Progenitor cell of endocrine pancreas (in vitro differentiated cells): ENCODE data around the gene CAD. TPM values are rescaled to one million over a fixed set of nuclear protein-coding genes. Genes with fewer than 3 reads are reported as not detected.

Source experiments
- DNase-seq: peaks from one replicate; pipeline ENCODE4 v3.0.0; 2021; ENCODE audit warnings: low spot score; ENCODE audit not compliant: unreplicated experiment
- H3K27ac Mint-ChIP-seq: 2 replicates; pipeline ENCODE4 v1.8.0; 2021; ENCODE audit warnings: mild to moderate bottlenecking, moderate library complexity, mixed read lengths
- H3K27me3 Mint-ChIP-seq: 2 replicates; pipeline ENCODE4 v1.8.0; 2021; ENCODE audit warnings: mixed read lengths
- H3K36me3 Mint-ChIP-seq: 2 replicates; pipeline ENCODE4 v1.8.0; 2022; ENCODE audit warnings: mixed read lengths; ENCODE audit not compliant: insufficient read depth
- H3K4me1 Mint-ChIP-seq: 2 replicates; pipeline ENCODE4 v1.8.0; 2021; ENCODE audit warnings: low read depth, mixed read lengths
- H3K4me3 Mint-ChIP-seq: 2 replicates; pipeline ENCODE4 v1.8.0; 2021; ENCODE audit warnings: low read depth, mild to moderate bottlenecking, moderate library complexity, mixed read lengths
- H3K9me3 Mint-ChIP-seq: 2 replicates; pipeline ENCODE4 v1.8.0; 2021; ENCODE audit warnings: low read depth, mixed read lengths
- total RNA-seq: library from RNA; stranded (reverse); gene quantifications from 2 replicates; pipeline ENCODE4 v1.2.1, GENCODE V29; 2021
- TF ChIP-seq, protein P1 (sequence below): fragments of 200-600 bp; sonication (generic); IDR thresholded peaks from one replicate; pipeline ENCODE4 v1.5.0; 2021; ENCODE audit warnings: antibody characterized with exemption, mild to moderate bottlenecking; ENCODE audit not compliant: unreplicated experiment

CAD gene
- total RNA-seq, 1 donor from 2014 or later, result 59.7 TPM

DNA sequence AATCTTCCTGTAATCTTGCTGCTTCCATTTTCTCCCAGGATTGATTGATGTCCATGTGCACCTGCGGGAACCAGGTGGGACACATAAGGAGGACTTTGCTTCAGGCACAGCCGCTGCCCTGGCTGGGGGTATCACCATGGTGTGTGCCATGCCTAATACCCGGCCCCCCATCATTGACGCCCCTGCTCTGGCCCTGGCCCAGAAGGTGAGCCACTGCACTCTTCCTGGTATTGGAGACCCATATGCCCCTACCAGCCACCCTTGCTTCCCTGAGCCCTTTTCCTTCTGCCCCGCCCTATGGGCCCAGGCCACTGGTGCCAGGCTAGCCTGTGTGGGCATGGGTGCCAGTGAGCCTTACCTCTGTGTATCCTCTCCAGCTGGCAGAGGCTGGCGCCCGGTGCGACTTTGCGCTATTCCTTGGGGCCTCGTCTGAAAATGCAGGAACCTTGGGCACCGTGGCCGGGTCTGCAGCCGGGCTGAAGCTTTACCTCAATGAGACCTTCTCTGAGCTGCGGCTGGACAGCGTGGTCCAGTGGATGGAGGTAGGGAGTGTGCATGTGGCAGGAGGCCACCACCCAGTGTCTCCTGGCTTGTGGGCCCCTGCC, 20.3 kb downstream of the CAD start:
- Mint-ChIP-seq H3K27me3 (no peaks in the 10 kb centered on the region), H3K36me3 (peaks cover 32% of the 10 kb centered on the region), H3K4me1 (no peaks in the 10 kb centered on the region), H3K4me3 (no peak overlapping the region), H3K27ac (no peak overlapping the region), H3K9me3 (no peaks in the 10 kb centered on the region)
- TF ChIP-seq, protein P1, sequence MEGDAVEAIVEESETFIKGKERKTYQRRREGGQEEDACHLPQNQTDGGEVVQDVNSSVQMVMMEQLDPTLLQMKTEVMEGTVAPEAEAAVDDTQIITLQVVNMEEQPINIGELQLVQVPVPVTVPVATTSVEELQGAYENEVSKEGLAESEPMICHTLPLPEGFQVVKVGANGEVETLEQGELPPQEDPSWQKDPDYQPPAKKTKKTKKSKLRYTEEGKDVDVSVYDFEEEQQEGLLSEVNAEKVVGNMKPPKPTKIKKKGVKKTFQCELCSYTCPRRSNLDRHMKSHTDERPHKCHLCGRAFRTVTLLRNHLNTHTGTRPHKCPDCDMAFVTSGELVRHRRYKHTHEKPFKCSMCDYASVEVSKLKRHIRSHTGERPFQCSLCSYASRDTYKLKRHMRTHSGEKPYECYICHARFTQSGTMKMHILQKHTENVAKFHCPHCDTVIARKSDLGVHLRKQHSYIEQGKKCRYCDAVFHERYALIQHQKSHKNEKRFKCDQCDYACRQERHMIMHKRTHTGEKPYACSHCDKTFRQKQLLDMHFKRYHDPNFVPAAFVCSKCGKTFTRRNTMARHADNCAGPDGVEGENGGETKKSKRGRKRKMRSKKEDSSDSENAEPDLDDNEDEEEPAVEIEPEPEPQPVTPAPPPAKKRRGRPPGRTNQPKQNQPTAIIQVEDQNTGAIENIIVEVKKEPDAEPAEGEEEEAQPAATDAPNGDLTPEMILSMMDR, result no peak
- no peak for DNase-seq

DNA sequence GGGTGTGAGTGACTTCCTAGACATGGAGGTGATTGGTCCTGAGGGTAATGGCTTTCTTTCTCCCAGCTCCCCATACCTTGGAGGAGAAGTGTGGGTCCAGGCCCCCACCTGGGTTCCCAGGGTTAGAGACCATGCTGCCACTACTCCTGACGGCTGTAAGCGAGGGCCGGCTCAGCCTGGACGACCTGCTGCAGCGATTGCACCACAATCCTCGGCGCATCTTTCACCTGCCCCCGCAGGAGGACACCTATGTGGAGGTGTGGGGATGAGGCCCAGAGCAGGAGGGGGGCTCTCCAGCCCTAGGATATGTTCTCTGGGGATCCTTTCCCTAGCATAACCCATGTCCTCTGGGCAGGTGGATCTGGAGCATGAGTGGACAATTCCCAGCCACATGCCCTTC, 21.8 kb downstream of the CAD start:
- H3K27me3 Mint-ChIP-seq, result no peaks in the 10 kb centered on the region
- peaks cover 24% of the 10 kb centered on the region for H3K36me3 Mint-ChIP-seq
- H3K9me3 Mint-ChIP-seq, result no peaks in the 10 kb centered on the region
- no peaks in the 10 kb centered on the region for H3K4me1 Mint-ChIP-seq
- no peak overlapping the region for H3K27ac Mint-ChIP-seq
- H3K4me3 Mint-ChIP-seq, result no peak overlapping the region
- TF ChIP-seq, protein P1, result no peak
- no peak for DNase-seq

GRCh38 chr2:27240406-27240805, 23.2 kb downstream of the CAD start:
- TF ChIP-seq, protein P1, result no peak
- no peak for DNase-seq
- Mint-ChIP-seq H3K27ac (no peak overlapping the region), H3K27me3 (no peaks in the 10 kb centered on the region), H3K4me3 (no peak overlapping the region), H3K36me3 (peaks cover 19% of the 10 kb centered on the region), H3K9me3 (no peaks in the 10 kb centered on the region), H3K4me1 (no peaks in the 10 kb centered on the region)

- no peaks in the 10 kb centered on the region for H3K9me3 Mint-ChIP-seq
- no peaks in the 10 kb centered on the region for H3K4me1 Mint-ChIP-seq
- peaks cover 15% of the 10 kb centered on the region for H3K36me3 Mint-ChIP-seq
- no peak for DNase-seq
- no peaks in the 10 kb centered on the region for H3K27me3 Mint-ChIP-seq
- no peak overlapping the region for H3K27ac Mint-ChIP-seq
- TF ChIP-seq, protein P1, result no peak
- H3K4me3 Mint-ChIP-seq, result no peak overlapping the region
Observed at GRCh38 chr2:27241761-27242613, 24.8 kb downstream of the CAD start.

DNA sequence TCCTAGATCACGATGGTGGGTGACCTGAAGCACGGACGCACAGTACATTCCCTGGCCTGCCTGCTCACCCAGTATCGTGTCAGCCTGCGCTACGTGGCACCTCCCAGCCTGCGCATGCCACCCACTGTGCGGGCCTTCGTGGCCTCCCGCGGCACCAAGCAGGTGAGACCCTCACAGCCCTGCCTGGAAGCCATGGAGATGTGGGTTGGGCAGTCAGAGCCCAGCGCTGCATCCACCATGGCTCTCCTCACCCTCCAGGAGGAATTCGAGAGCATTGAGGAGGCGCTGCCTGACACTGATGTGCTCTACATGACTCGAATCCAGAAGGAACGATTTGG, 25.4 kb downstream of the CAD start:
- Mint-ChIP-seq H3K27me3 (peaks cover 2% of the 10 kb centered on the region), H3K9me3 (no peaks in the 10 kb centered on the region), H3K4me1 (no peaks in the 10 kb centered on the region), H3K27ac (no peak overlapping the region), H3K36me3 (peaks cover 13% of the 10 kb centered on the region), H3K4me3 (no peak overlapping the region)
- no peak for DNase-seq
- TF ChIP-seq, protein P1, result no peak
